OCI-LY3 (cell line): ENCODE data around the gene PCBP3.

Experiments used
- CTCF ChIP-seq: fragments of 200-600, 300-600 bp; sonication (generic); IDR thresholded peaks from 2 replicates; pipeline ENCODE4 v1.5.1; 2014; ENCODE audit warnings: antibody characterized with exemption, low read length, low read depth
- EZH2phosphoT487 ChIP-seq: fragments of 200-600 bp; shearing (Covaris generic); IDR thresholded peaks from 2 replicates; pipeline ENCODE4 v1.6.1; 2018; ENCODE audit warnings: antibody characterized with exemption, mixed run types, low read depth

DNA sequence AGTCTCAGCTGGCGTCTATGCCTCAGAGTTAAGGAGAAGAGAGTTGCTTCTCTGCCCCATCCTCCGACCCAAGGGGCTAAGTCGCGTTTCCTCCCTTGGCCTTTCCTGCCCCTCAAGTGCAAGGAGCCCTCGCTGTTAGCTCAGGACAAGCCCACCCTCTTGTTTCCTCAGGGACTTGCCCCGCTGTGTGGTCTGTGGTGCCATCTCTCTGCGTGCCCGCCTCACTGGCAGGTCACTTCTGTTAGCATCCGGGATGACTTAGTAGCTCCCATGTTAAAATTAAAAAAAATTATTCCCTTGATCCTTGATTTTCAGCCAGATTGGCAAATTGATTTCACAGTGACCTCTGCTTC, 96.5 kb downstream of the PCBP3 start:
- TF ChIP-seq CTCF (no peak), EZH2phosphoT487 (no peak)
